RPMI8226 (cell line): Measurements from ENCODE around the gene SRPX.

ENCODE experiments used
- DNase-seq: peaks from one replicate; pipeline ENCODE4 v3.0.0-alpha.2; 2015

Gene SRPX

GRCh38 chrX:38129366-38129765 is 91.3 kb downstream of the SRPX start:
- DNase-seq, result no peak

- no peak for DNase-seq
Observed at GRCh38 chrX:38127961-38128360, 92.7 kb downstream of the SRPX start.

- DNase-seq, result no peak
Observed at GRCh38 chrX:38126179-38126578, 94.5 kb downstream of the SRPX start.

- no peak for DNase-seq
Observed at GRCh38 chrX:38124000-38124399, 96.7 kb downstream of the SRPX start.

- DNase-seq, result peak; percentile 20
Observed at GRCh38 chrX:38117485-38117884, 103.2 kb downstream of the SRPX start.

GRCh38 chrX:38116706-38117105 is 104.0 kb downstream of the SRPX start:
- no peak for DNase-seq

GRCh38 chrX:38112566-38112965 is 108.1 kb downstream of the SRPX start:
- DNase-seq, result peak; percentile 7

GRCh38 chrX:38111196-38111595 is 109.5 kb downstream of the SRPX start:
- no peak for DNase-seq

GRCh38 chrX:38110231-38110630 is 110.4 kb downstream of the SRPX start:
- DNase-seq, result no peak

GRCh38 chrX:38109042-38109898 is 111.4 kb downstream of the SRPX start:
- DNase-seq, result no peak

GRCh38 chrX:38108364-38108763 is 112.3 kb downstream of the SRPX start:
- no peak for DNase-seq

GRCh38 chrX:38106991-38107655 is 113.5 kb downstream of the SRPX start:
- no peak for DNase-seq

GRCh38 chrX:38105216-38105725 is 115.4 kb downstream of the SRPX start:
- no peak for DNase-seq

GRCh38 chrX:38103857-38104812 is 116.5 kb downstream of the SRPX start:
- no peak for DNase-seq

- DNase-seq, result no peak
Observed at GRCh38 chrX:38102875-38103274, 117.8 kb downstream of the SRPX start.

GRCh38 chrX:38102240-38102639 is 118.4 kb downstream of the SRPX start:
- no peak for DNase-seq

GRCh38 chrX:38099688-38100087 is 121.0 kb downstream of the SRPX start:
- DNase-seq, result no peak
